Endothelial cell (in vitro differentiated cells): Measurements from ENCODE around the gene DVL2. TPM values are rescaled to one million over a fixed set of nuclear protein-coding genes. Genes with fewer than 3 reads are reported as not detected.

Experiments used
- DNase-seq: peaks from one replicate; pipeline ENCODE4 v3.0.0; 2021; ENCODE audit warnings: low spot score
- H3K27ac Mint-ChIP-seq: one replicate; pipeline ENCODE4 v1.8.0; 2021; ENCODE audit warnings: mixed read lengths, inconsistent platforms; ENCODE audit not compliant: unreplicated experiment
- H3K27me3 Mint-ChIP-seq: one replicate; pipeline ENCODE4 v1.8.0; 2021; ENCODE audit warnings: mild to moderate bottlenecking, moderate library complexity, mixed read lengths, inconsistent platforms; ENCODE audit not compliant: unreplicated experiment
- H3K36me3 Mint-ChIP-seq: one replicate; pipeline ENCODE4 v1.8.0; 2021; ENCODE audit warnings: mild to moderate bottlenecking, low read depth, mixed read lengths, inconsistent platforms; ENCODE audit not compliant: unreplicated experiment
- H3K4me1 Mint-ChIP-seq: one replicate; pipeline ENCODE4 v1.8.0; 2021; ENCODE audit warnings: mild to moderate bottlenecking, mixed read lengths, inconsistent platforms; ENCODE audit not compliant: unreplicated experiment
- H3K4me3 Mint-ChIP-seq: one replicate; pipeline ENCODE4 v1.8.0; 2021; ENCODE audit warnings: mild to moderate bottlenecking, mixed read lengths, inconsistent platforms; ENCODE audit not compliant: unreplicated experiment
- H3K9me3 Mint-ChIP-seq: one replicate; pipeline ENCODE4 v1.8.0; 2021; ENCODE audit warnings: mixed read lengths, inconsistent platforms; ENCODE audit not compliant: unreplicated experiment
- total RNA-seq: library from RNA; stranded (reverse); fragmentation: NEBNext Ultra II Directional; extraction: Animal tissue kit (Norgen Biotek cat#: 25700); gene quantifications from one replicate; pipeline ENCODE4 v1.2.1, GENCODE V29; 2021; ENCODE audit not compliant: unreplicated experiment
- TF ChIP-seq, protein P1 (sequence below): fragments of 200-600 bp; sonication (generic); IDR thresholded peaks from one replicate; pipeline ENCODE4 v1.5.0; 2021; ENCODE audit warnings: antibody characterized with exemption; ENCODE audit not compliant: unreplicated experiment

Gene DVL2
- total RNA-seq, 1 donor from 2014 or later: 58.2 TPM

DNA sequence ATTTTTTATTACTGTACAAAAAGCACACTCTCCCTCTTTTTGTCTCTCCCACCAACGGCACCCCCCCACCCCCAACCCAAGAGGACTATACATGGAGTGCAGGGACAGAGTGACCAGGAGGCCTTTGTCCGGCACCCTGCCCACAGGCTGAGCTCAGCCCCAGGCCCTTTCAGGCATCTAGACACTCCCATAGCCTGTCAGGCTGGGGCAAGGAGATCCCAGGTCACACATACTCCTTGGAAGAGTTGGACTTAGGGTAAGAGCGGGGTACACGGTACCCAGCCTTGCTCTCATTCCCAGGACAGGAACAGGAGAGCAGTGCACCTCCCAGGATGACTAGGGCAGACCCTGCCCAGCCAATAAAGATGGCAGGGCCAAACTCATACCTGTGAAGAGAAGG lies 25.8 kb upstream of the DVL2 start:
- no peak overlapping the region for H3K27ac Mint-ChIP-seq
- peak overlapping the region; percentile 73 for H3K4me3 Mint-ChIP-seq
- TF ChIP-seq, protein P1, sequence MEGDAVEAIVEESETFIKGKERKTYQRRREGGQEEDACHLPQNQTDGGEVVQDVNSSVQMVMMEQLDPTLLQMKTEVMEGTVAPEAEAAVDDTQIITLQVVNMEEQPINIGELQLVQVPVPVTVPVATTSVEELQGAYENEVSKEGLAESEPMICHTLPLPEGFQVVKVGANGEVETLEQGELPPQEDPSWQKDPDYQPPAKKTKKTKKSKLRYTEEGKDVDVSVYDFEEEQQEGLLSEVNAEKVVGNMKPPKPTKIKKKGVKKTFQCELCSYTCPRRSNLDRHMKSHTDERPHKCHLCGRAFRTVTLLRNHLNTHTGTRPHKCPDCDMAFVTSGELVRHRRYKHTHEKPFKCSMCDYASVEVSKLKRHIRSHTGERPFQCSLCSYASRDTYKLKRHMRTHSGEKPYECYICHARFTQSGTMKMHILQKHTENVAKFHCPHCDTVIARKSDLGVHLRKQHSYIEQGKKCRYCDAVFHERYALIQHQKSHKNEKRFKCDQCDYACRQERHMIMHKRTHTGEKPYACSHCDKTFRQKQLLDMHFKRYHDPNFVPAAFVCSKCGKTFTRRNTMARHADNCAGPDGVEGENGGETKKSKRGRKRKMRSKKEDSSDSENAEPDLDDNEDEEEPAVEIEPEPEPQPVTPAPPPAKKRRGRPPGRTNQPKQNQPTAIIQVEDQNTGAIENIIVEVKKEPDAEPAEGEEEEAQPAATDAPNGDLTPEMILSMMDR: no peak
- peaks cover 17% of the 10 kb centered on the region for H3K4me1 Mint-ChIP-seq
- peaks cover 14% of the 10 kb centered on the region for H3K36me3 Mint-ChIP-seq
- no peaks in the 10 kb centered on the region for H3K9me3 Mint-ChIP-seq
- H3K27me3 Mint-ChIP-seq: peaks cover 11% of the 10 kb centered on the region
- DNase-seq: no peak

GRCh38 chr17:7259555-7259889 lies 25.2 kb upstream of the DVL2 start:
- Mint-ChIP-seq H3K4me1 (peaks cover 17% of the 10 kb centered on the region), H3K27ac (peak overlapping the region; percentile 57), H3K27me3 (peaks cover 12% of the 10 kb centered on the region), H3K9me3 (no peaks in the 10 kb centered on the region), H3K4me3 (peak overlapping the region; percentile 42), H3K36me3 (peaks cover 19% of the 10 kb centered on the region)
- TF ChIP-seq, protein P1: no peak
- no peak for DNase-seq

- TF ChIP-seq, protein P1: no peak
- Mint-ChIP-seq H3K4me1 (peaks cover 16% of the 10 kb centered on the region), H3K36me3 (peaks cover 20% of the 10 kb centered on the region), H3K27ac (peak overlapping the region; percentile 57), H3K27me3 (peaks cover 12% of the 10 kb centered on the region), H3K4me3 (no peak overlapping the region), H3K9me3 (no peaks in the 10 kb centered on the region)
- DNase-seq: no peak
Measured at GRCh38 chr17:7258731-7259554, 24.6 kb upstream of the DVL2 start.

GRCh38 chr17:7256766-7257456 lies 22.6 kb upstream of the DVL2 start:
- H3K36me3 Mint-ChIP-seq: peaks cover 24% of the 10 kb centered on the region
- no peak overlapping the region for H3K27ac Mint-ChIP-seq
- TF ChIP-seq, protein P1: no peak
- peak overlapping the region; percentile 68 for H3K4me3 Mint-ChIP-seq
- H3K27me3 Mint-ChIP-seq: peaks cover 9% of the 10 kb centered on the region
- DNase-seq: no peak
- peaks cover 15% of the 10 kb centered on the region for H3K4me1 Mint-ChIP-seq
- no peaks in the 10 kb centered on the region for H3K9me3 Mint-ChIP-seq

GRCh38 chr17:7254511-7254910 lies 20.2 kb upstream of the DVL2 start:
- TF ChIP-seq, protein P1: no peak
- Mint-ChIP-seq H3K9me3 (no peaks in the 10 kb centered on the region), H3K27me3 (peaks cover 12% of the 10 kb centered on the region), H3K4me3 (peak overlapping the region; percentile 54), H3K27ac (no peak overlapping the region), H3K36me3 (peaks cover 31% of the 10 kb centered on the region), H3K4me1 (peaks cover 26% of the 10 kb centered on the region)
- DNase-seq: no peak
